HepG2 (cell line): ENCODE data around the gene SMURF2. TPM values are rescaled to one million over a fixed set of nuclear protein-coding genes. Genes with fewer than 3 reads are reported as not detected.

Experiments
- ATAC-seq: fragments of 200-7000 bp; cut with Tn5 transposase; 3 replicates; pipeline ENCODE4 v1.9.1; 2020; ENCODE audit warnings: mild to moderate bottlenecking, moderate library complexity
- BruUV-seq: library from RNA; stranded (reverse); fragments of 400-500 nt; replicated peaks from 2 replicates; lab custom pipeline; 2021; lab: Mats Ljungman, UMichigan
- CTCF ChIA-PET: fragments of 300-600 bp; formaldehyde crosslinking; extraction: SDS; loops from one replicate; lab custom pipeline; 2021; ENCODE audit warnings: low total read pairs, inconsistent platforms, low intra/inter-chr PET ratio; lab: Yijun Ruan, JAX
- POLR2A ChIA-PET: fragments of 350-600 bp; sonication (Branson Sonifier 250); formaldehyde crosslinking; loops from one replicate; lab custom pipeline; 2020; ENCODE audit warnings: antibody characterized with exemption, inconsistent platforms; lab: Yijun Ruan, JAX
- DNase-seq: peaks from one replicate; pipeline ENCODE4 v3.0.0-alpha.2; 2015; ENCODE audit warnings: low spot score
- FAIRE-seq: peaks from 3 replicates; lab custom pipeline; 2011; peaks lifted over from hg19 to GRCh38; lab: Jason Lieb, UNC
- H2AFZ ChIP-seq: one replicate; pipeline ENCODE4 v1.6.1; 2011; ENCODE audit warnings: low read length, inconsistent platforms
- H3K27ac ChIP-seq: fragments of 300-600 bp; 3 replicates; pipeline ENCODE4 v1.8.0; 2011; ENCODE audit warnings: mixed run types, mild to moderate bottlenecking, mixed read lengths, low read length, inconsistent platforms; ENCODE audit not compliant: insufficient read depth; ENCODE audit errors: extremely low read length
- H3K27me3 ChIP-seq, 2 experiments: fragments of 200-600 bp in 1 of 2; 2 replicates in 1 of 2; 3 replicates in 1 of 2; pipeline versions ENCODE4 v1.6.0 to v1.8.0; 2011; ENCODE audit warnings: low read length in 2 of 2, mild to moderate bottlenecking in 2 of 2, moderate library complexity in 2 of 2, inconsistent platforms in 1 of 2; ENCODE audit not compliant: insufficient read depth in 2 of 2, control insufficient read depth in 1 of 2
- H3K36me3 ChIP-seq, 2 experiments: fragments of 200-600 bp in 1 of 2; replicated peaks in 1 of 2; 2 replicates in 1 of 2; 3 replicates in 1 of 2; pipeline versions ENCODE4 v1.5.1 to v1.8.0; 2011; ENCODE audit warnings: low read length in 2 of 2, inconsistent platforms in 1 of 2; ENCODE audit not compliant: insufficient read depth in 2 of 2, control insufficient read depth in 1 of 2
- H3K4me1 ChIP-seq: 2 replicates; pipeline ENCODE4 v1.5.1; 2012; ENCODE audit warnings: low read length, inconsistent platforms; ENCODE audit not compliant: insufficient read depth
- H3K4me2 ChIP-seq: 2 replicates; pipeline ENCODE4 v1.6.0; 2011; ENCODE audit warnings: low read depth, low read length, inconsistent platforms
- H3K4me3 ChIP-seq, 3 experiments: fragments of 200-600 bp in 1 of 3; sonication (generic), shearing (Covaris generic) in 1 of 3; replicated peaks in 1 of 3; 2 replicates each; pipeline ENCODE4 v1.5.1; 2011 to 2016; ENCODE audit warnings: low read length in 3 of 3, inconsistent platforms in 2 of 3, low read depth in 2 of 3, mild to moderate bottlenecking in 2 of 3, control low read depth in 1 of 3, mixed read lengths in 1 of 3; ENCODE audit not compliant: insufficient read depth in 1 of 3
- H3K79me2 ChIP-seq: one replicate; pipeline ENCODE4 v1.6.1; 2011; ENCODE audit warnings: low read length, inconsistent platforms; ENCODE audit not compliant: insufficient read depth
- H3K9ac ChIP-seq: 2 replicates; pipeline ENCODE4 v1.6.0; 2011; ENCODE audit warnings: mild to moderate bottlenecking, low read depth, low read length, inconsistent platforms; ENCODE audit not compliant: insufficient read depth
- H3K9me3 ChIP-seq: 2 replicates; pipeline ENCODE4 v1.5.1; 2012; ENCODE audit warnings: mild to moderate bottlenecking, low read length
- H4K20me1 ChIP-seq: 2 replicates; pipeline ENCODE4 v1.6.0; 2011; ENCODE audit warnings: inconsistent platforms, mild to moderate bottlenecking, low read length, moderate library complexity; ENCODE audit not compliant: insufficient read depth
- CBFB ChIP-seq: sonication (generic); formaldehyde crosslinking; IDR thresholded peaks from 2 replicates; pipeline ENCODE4 v1.4.0; 2020; ENCODE audit warnings: missing genetic modification reagents
- CCDC6 ChIP-seq: sonication (generic); formaldehyde crosslinking; IDR thresholded peaks from 2 replicates; pipeline ENCODE4 v1.8.1; 2022; ENCODE audit warnings: mild to moderate bottlenecking, missing genetic modification reagents, moderate library complexity
- DPF2 ChIP-seq: sonication (generic); formaldehyde crosslinking; IDR thresholded peaks from 2 replicates; pipeline ENCODE4 v1.4.0; 2020; ENCODE audit warnings: mild to moderate bottlenecking, low read depth, missing genetic modification reagents, borderline replicate concordance
- E2F2 ChIP-seq: sonication (generic); formaldehyde crosslinking; IDR thresholded peaks from 2 replicates; pipeline ENCODE4 v1.4.0; 2020; ENCODE audit warnings: missing genetic modification reagents, borderline replicate concordance
- HOXA5 ChIP-seq: sonication (generic); formaldehyde crosslinking; IDR thresholded peaks from 2 replicates; pipeline ENCODE4 v1.4.0; 2020; ENCODE audit warnings: missing genetic modification reagents
- KLF13 ChIP-seq: sonication (generic); formaldehyde crosslinking; IDR thresholded peaks from 2 replicates; pipeline ENCODE4 v1.4.0; 2020; ENCODE audit warnings: mild to moderate bottlenecking, missing genetic modification reagents
- MAF1 ChIP-seq: sonication (generic); formaldehyde crosslinking; IDR thresholded peaks from 2 replicates; pipeline ENCODE4 v1.5.0; 2020; ENCODE audit warnings: missing genetic modification reagents, borderline replicate concordance
- MAFG ChIP-seq: sonication (generic); formaldehyde crosslinking; IDR thresholded peaks from 2 replicates; pipeline ENCODE4 v1.5.1; 2020; ENCODE audit warnings: mild to moderate bottlenecking, missing genetic modification reagents
- MIER2 ChIP-seq: IDR thresholded peaks from 2 replicates; pipeline ENCODE4 v1.6.1; 2016; ENCODE audit warnings: missing biosample characterization, missing genetic modification reagents
- MZF1 ChIP-seq: sonication (generic); formaldehyde crosslinking; IDR thresholded peaks from 2 replicates; pipeline ENCODE4 v1.8.1; 2023; ENCODE audit warnings: mild to moderate bottlenecking, missing genetic modification reagents, borderline replicate concordance
- NPAS2 ChIP-seq: sonication (generic); formaldehyde crosslinking; IDR thresholded peaks from 2 replicates; pipeline ENCODE4 v1.8.0; 2022; ENCODE audit warnings: mild to moderate bottlenecking, missing genetic modification reagents, borderline replicate concordance
- SNAPC2 ChIP-seq: sonication (generic); formaldehyde crosslinking; IDR thresholded peaks from 2 replicates; pipeline ENCODE4 v1.8.1; 2022; ENCODE audit warnings: mild to moderate bottlenecking, missing genetic modification reagents
- TFDP1 ChIP-seq: IDR thresholded peaks from 2 replicates; pipeline ENCODE4 v1.6.1; 2016; ENCODE audit warnings: missing compliant biosample characterization, missing genetic modification reagents, borderline replicate concordance
- ZNF430 ChIP-seq: sonication (generic); formaldehyde crosslinking; IDR thresholded peaks from 2 replicates; pipeline ENCODE4 v1.9.0; 2021; ENCODE audit warnings: mild to moderate bottlenecking, missing genetic modification reagents
- ZNF589 ChIP-seq: sonication (generic); formaldehyde crosslinking; conservative IDR thresholded peaks from 2 replicates; pipeline ENCODE4 v1.8.0; 2022; ENCODE audit warnings: mild to moderate bottlenecking, moderate library complexity, missing genetic modification reagents
- ZNF598 ChIP-seq: sonication (generic); formaldehyde crosslinking; IDR thresholded peaks from 2 replicates; pipeline ENCODE4 v1.5.1; 2020; ENCODE audit warnings: mild to moderate bottlenecking, missing genetic modification reagents, borderline replicate concordance
- ZNF761 ChIP-seq: sonication (generic); formaldehyde crosslinking; conservative IDR thresholded peaks from 2 replicates; pipeline ENCODE4 v1.4.0; 2020; ENCODE audit warnings: mild to moderate bottlenecking, missing genetic modification reagents
- ZSCAN30 ChIP-seq: sonication (generic); formaldehyde crosslinking; IDR thresholded peaks from 2 replicates; pipeline ENCODE4 v1.5.0; 2020; ENCODE audit warnings: mild to moderate bottlenecking, missing genetic modification reagents
- WGBS: methylation state at CpG from one replicate; pipeline ENCODE4 v1.1.6; 2017; ENCODE audit warnings: low lambda C conversion rate; 5-methylcytosine and 5-hydroxymethylcytosine counted together
- in situ Hi-C: cut with HindIII; loops from 2 replicates; pipeline ENCODE4 v1.10.0; 2017; ENCODE audit warnings: low pct_unique_long_range_greater_than_20kb; ENCODE audit not compliant: extremely low pct_ligation_motif_present
- intact Hi-C: fragments of 100-400 bp; cut with micrococcal nuclease; formaldehyde crosslinking; loops from one replicate; pipeline ENCODE4 v1.10.0; 2022; ENCODE audit not compliant: unreplicated experiment
- polyA plus RNA-seq, 8 experiments: library from polyadenylated mRNA; depleted of rRNA in 3 of 8; stranded (reverse) in 7 of 8; unstranded in 1 of 8; fragments of >200 nt; fragmentation: Illumina TruSeq in 4 of 8; extraction: Trizol in 4 of 8; gene quantifications; 2 replicates each; pipeline versions ENCODE4 v1.2.1 to v1.2.3, GENCODE V29; 2011 to 2016; ENCODE audit warnings: low read depth in 4 of 8, missing spikeins in 1 of 8, mixed read lengths in 1 of 8; ENCODE audit not compliant: insufficient read depth in 1 of 8
- total RNA-seq, 5 experiments: library from RNA; depleted of rRNA; stranded (reverse); fragments of >200 nt; fragmentation: Illumina TruSeq; extraction: Trizol; gene quantifications; 2 replicates each; pipeline ENCODE4 v1.2.3, GENCODE V29; 2016; ENCODE audit warnings: low read depth in 1 of 5

The SMURF2 gene
- total and polyA plus RNA-seq, 2 of the 13 experiments (the other 11 are each of a cell fraction or from before 2014, with no cell fraction given) = 14.9 to 24.3 TPM

GRCh38 chr17:64564098-64564497, 98.0 kb downstream of the SMURF2 start:
- no peak for ATAC-seq
- H3K4me2 ChIP-seq = no peak overlapping the region
- BruUV-seq = no TSS peak
- CTCF ChIA-PET = no interaction called here
- H3K79me2 ChIP-seq = no peaks in the 10 kb centered on the region
- no peaks in the 10 kb centered on the region for H3K27me3 ChIP-seq
- POLR2A ChIA-PET = no interaction called here
- no peak overlapping the region for H2AFZ ChIP-seq
- H3K4me3 ChIP-seq = no peak overlapping the region
- H3K9ac ChIP-seq = no peak overlapping the region
- in situ Hi-C loops (no loop called here), intact Hi-C loops (no loop called here)
- TF ChIP-seq MZF1 (CRISPR knock-in tag) = no peak
- H3K4me1 ChIP-seq = no peaks in the 10 kb centered on the region
- H3K27ac ChIP-seq = no peak overlapping the region
- no peaks in the 10 kb centered on the region for H4K20me1 ChIP-seq
- no peaks in the 10 kb centered on the region for H3K9me3 ChIP-seq
- no peak for DNase-seq
- FAIRE-seq = no peak
- 95% methylated on average over 1 of the region's 1 CpG for WGBS
- peaks cover 5 to 12% of the 10 kb centered on the region in 2 experiments for H3K36me3 ChIP-seq

- WGBS = 96% methylated on average over 4 of the region's 4 CpGs
- Histone ChIP-seq H3K4me3 (no peak overlapping the region), H4K20me1 (no peaks in the 10 kb centered on the region), H2AFZ (no peak overlapping the region)
- CTCF ChIA-PET = no interaction called here
- no peak for TF ChIP-seq KLF13
- TF ChIP-seq ZSCAN30 (CRISPR knock-in tag) = no peak
- no peak for TF ChIP-seq SNAPC2 (CRISPR knock-in tag)
- TF ChIP-seq ZNF598 (CRISPR knock-in tag) = no peak
- no peak for TF ChIP-seq DPF2 (CRISPR knock-in tag)
- TF ChIP-seq ZNF430 (CRISPR knock-in tag) = no peak
- TF ChIP-seq E2F2 (CRISPR knock-in tag) = no peak
- TF ChIP-seq CCDC6 (CRISPR knock-in tag) = no peak
- TF ChIP-seq MIER2 (CRISPR knock-in tag) = no peak
- TF ChIP-seq MAF1 (CRISPR knock-in tag) = no peak
- no peak for TF ChIP-seq TFDP1 (CRISPR knock-in tag)
- no peak for TF ChIP-seq ZNF761 (CRISPR knock-in tag)
- no peak for TF ChIP-seq CBFB (CRISPR knock-in tag)
- TF ChIP-seq HOXA5 (CRISPR knock-in tag) = no peak
- TF ChIP-seq NPAS2 (CRISPR knock-in tag) = no peak
- TF ChIP-seq ZNF589 (CRISPR knock-in tag) = no peak
- TF ChIP-seq MAFG (CRISPR knock-in tag) = no peak
- TF ChIP-seq, all 625 proteins: peak for 0
- Histone ChIP-seq H3K79me2 (no peaks in the 10 kb centered on the region), H3K27me3 (no peaks in the 10 kb centered on the region; a peak in 1 of 5 replicates), H3K36me3 (peaks cover 7 to 24% of the 10 kb centered on the region in 2 experiments; a peak in 4 of 5 replicates), H3K9me3 (no peaks in the 10 kb centered on the region), H3K27ac (no peak overlapping the region), H3K9ac (no peak overlapping the region), H3K4me1 (no peaks in the 10 kb centered on the region), H3K4me2 (no peak overlapping the region)
- BruUV-seq = no TSS peak
- FAIRE-seq = no peak
- intact Hi-C loops (no loop called here), in situ Hi-C loops (no loop called here)
- no peak for DNase-seq
- POLR2A ChIA-PET = no interaction called here
- ATAC-seq = no peak
These were observed 106.8 kb downstream of the SMURF2 start for GRCh38 chr17:64555281-64555680.
